HTERT RPE-1 (cell line): ENCODE data around the gene PAQR9.

Experiments
- in situ Hi-C: fragments of 300-500 bp; cut with MboI; formaldehyde crosslinking; loops from 4 replicates; pipeline ENCODE4 v1.14.3; 2020; ENCODE audit warnings: low sequenced_read_pairs

Gene PAQR9

DNA sequence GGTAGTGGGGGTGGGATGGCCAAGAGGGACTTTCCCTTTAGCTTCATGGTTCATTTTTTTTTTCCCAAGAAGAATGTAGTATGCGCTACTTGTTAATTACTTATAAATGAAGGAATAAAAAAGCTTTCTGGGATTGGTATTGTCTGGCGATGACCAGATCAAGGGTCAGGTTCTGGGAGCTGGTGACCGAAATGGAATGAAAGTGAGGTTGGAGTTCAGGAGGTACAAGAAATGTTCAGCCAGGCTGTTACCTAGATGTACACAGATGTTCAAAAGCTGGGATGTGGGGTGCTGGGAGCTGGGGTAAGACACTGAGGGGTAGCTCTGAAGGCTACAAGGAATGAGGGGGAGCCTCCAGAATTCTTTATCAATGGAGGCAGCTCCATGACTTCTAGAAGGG lies 20.8 kb upstream of the PAQR9 start:
- in situ Hi-C loops, result loop anchor here (25.0 kb wide), 1 partner anchor 147 kb away; no protein-coding TSS in a partner anchor

DNA sequence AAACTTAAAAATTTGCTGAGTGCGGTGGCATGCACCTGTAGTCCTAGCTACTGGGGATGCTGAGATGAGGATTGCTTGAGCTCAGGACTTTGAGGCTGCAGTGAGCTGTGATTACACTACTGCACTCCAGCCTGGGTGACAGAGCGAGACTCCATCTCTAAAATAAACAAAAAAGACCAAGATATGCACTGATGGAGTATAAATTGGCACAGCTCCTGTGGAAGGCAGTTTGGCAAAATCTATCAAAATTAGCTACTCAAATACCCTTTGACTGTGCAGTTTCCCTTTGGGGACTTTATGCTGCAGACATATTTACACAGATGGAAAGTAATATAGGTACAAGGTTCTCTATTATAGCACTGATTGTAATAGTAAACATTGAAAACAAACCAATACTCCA lies 19.8 kb upstream of the PAQR9 start:
- in situ Hi-C loops, result loop anchor here (25.0 kb wide), 1 partner anchor 146 kb away; no protein-coding TSS in a partner anchor

DNA sequence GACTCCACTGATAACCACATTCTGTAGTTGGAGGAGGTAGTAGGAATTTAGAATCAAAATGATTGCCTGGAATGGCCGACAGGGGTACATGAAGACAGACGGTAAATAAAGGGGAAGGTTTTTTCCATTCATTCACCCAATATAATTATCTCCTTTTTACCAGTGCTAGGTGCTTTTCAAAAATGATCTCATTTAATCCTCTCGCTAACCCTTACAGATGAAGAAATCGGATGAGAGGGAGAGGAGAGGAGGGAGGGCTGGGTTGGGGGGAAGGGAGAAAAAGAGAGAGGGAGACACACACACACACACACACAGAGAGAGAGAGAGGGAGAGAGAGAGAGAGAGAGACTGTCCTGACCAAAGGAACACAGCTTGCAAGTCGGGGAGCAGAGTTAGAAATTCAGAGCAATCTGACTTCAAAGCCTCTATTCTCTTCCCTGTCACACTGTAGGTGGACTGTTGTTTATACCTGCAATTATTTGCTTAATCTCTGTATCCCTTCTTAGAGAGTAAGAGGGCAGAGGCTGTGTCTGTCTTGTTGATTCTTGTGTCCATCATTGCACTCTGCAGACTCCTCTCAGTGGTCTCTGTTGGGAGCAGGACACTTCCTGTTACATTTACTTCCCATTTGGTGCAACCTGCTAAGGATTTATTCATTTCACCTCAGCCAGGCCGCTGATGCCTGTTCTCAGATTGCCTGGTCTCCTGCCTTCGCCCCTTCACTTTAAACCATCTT lies 18.7 kb upstream of the PAQR9 start:
- in situ Hi-C loops, result loop anchor here (25.0 kb wide), 1 partner anchor 145 kb away; no protein-coding TSS in a partner anchor

DNA sequence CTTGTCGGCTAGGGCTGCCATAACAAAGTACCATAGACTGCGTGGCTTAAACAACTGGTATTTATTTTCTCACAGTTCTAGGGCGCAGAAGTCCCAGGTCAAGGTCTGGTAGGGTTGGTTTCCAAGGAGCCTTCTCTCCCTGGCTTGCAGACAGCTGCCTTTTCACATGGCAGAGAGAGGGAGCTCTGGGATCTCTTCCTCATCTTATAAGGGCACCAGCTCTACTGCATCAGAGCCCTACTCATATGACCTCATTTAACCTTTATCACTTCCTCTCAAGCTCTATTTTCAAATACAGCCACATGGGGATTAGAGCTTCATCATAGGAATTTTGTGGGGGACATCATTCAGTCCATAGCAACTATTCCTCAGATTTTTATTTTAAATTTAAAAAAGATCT lies 17.6 kb upstream of the PAQR9 start:
- in situ Hi-C loops, result loop anchor here (25.0 kb wide), 1 partner anchor 144 kb away; no protein-coding TSS in a partner anchor

DNA sequence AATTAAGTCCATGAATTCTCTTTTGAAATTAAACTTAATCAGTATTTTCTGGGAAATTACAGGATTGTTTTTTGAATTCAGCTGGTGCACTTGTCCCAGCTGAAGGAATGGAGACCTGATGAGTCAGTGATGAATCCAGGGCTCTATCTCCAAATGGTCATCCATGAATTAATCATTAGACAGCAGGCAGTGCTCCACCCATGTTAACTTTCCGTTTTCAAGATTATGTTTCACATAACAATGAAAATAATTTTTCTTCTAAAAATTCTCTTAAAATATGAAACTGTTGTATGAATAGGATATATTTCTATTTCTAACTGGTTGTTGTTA lies 13.9 kb upstream of the PAQR9 start:
- in situ Hi-C loops, result loop anchor here (25.0 kb wide), 1 partner anchor 140 kb away; no protein-coding TSS in a partner anchor

DNA sequence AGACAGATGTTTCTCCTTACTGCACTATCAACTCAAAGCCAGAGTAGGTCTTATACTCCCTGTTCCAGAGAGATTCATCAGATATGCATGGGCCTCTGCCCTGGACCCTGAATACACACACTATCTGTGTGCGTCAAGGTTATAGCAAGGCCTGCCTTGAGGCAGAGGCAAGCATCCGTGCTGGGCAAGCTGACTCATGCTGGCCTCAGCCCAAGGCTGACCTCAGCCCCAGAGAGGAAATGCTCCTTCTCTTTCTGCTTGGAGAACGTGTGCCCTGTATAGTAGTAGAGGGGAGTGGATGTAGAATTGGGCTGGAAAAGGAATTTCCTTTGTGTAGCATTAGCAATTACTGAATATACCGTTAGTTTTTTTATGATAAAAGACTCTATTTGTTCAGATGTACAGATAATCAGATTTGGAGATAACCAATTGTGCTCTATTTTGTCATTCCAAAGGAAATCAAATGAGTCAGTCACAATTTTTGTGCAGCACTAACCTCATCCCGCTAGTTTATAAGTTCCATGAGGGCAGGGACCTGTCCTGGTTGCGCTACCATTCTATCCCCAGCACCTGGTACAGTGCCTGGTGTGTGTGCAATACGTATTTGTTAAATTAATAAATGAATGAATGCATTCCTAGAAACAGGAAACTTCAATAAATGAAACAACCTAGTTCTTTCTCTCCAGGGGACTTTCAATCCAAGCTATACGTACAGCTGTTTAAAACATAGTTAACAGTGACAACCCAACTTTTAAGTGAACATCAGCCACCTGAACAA lies 13.3 kb upstream of the PAQR9 start:
- in situ Hi-C loops, result loop anchor here (25.0 kb wide), 1 partner anchor 140 kb away; no protein-coding TSS in a partner anchor

DNA sequence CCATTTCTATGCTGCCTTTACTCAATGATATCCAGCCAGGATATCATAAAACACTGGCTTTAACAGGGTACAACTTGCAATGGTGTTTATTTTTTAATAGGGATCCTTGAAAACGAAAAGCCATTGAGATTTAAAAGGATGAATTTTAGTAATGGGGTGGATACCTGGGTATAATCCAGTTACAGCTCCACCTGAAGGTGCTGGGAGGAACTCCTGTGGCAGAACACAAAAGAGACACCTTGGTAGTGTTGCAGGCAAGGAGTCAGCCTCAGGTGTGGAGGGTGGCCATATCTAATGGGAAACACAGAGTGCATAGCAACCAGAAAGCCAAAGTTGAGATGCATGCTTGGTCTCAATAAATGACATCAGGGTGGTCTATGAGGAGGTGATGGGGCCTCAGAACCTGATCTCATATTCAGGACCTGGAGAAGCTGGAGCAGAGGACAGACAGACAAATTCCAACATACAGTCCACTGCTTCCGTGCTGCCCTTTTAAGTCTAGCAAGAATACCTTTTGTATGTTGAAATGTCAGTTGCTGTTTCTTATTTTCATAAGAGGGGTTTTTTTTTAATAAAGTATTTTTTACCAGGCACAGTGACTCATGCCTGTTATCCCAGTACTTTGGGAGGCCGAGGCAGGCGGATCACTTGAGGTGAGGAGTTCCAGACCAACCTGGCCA lies 12.0 kb upstream of the PAQR9 start:
- in situ Hi-C loops, result loop anchor here (25.0 kb wide), 1 partner anchor 138 kb away; no protein-coding TSS in a partner anchor

DNA sequence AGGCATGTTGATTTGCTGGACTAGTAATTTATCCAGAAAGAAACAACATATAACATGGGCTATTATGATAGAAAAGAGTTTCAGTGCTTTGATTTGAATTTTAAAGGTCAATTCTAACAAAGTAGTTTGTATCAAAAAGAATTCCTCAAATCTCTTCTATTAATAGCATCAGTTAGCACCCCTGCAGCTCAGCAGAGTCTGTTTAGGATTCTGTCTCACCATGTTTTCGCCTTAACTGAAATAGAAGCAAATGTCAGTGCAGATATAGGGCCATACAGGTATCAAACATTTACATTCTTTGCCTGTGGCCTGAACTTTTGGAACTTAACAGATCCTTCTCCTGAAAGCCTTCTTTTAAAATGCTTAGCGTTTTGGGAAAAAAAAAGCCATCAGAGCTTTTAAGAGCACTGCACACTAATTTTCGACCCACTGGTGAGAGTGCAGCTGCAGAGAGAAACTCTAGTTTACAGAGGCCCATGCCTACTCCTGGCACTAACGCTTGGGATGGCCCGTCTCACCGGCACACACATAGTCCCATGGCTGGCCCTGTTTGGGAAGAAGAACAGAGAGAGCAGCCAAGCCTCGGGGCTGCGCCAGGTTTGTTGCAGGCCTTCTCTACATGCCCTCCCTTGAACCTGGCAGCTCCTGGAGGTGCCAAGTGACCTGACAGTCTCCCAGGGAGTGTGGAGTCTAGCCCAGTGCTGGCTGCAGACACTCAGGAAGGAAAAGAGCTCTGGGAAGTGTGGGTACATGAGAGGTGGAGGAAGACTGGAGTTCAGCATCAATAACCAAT lies 9.9 kb upstream of the PAQR9 start:
- in situ Hi-C loops, result no loop called here

DNA sequence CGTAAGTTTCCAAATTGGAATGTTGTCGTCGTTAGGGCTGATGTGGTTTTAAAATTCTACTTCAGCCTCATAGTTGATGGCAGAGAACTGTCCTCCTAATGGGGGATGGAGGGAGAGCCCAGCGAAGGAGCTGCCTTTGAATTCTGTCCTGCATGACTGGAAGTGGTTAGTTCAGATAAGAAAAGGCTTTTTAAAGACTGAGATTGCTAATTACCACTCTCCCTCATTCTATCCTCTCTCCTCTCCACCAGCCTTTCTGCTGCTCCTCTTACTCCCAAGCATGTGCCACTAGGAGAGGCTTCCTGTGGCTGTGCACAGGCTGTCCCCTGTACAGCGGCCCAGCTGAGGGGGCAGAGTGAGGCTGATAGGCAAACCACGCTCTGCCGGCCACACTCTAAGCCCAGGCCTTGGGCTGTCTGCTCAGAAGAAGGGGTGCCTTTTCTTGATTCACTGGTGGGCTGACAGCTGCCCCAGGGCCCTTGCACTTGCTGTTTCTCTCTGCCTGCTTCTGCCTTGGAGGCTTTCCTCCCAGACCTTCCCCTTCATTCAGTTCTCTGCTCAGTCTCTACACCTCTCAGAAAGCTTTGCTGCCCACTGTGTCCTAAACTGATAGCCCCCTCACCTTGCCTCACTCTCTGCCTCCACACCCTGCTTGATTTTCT lies 8.7 kb upstream of the PAQR9 start:
- in situ Hi-C loops, result no loop called here

DNA sequence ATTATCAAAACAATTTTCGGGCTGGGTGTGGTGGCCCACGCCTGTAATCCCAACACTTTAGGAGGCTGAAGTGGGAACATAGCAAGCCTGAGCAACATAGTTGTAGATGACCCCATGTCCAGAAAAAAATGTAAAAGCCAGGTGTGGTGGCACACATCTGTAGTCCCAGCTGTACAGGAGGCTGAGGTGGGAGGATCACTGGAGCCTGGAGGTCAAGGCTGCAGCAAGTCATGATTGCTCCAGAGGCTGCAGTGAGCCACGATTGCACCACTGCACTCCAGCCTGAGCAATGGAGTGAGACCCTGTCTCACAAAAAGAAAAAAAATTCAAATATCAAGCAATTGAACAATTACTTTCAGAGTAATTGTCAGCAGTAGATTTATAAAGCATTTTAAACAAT lies 8.0 kb upstream of the PAQR9 start:
- in situ Hi-C loops, result no loop called here

DNA sequence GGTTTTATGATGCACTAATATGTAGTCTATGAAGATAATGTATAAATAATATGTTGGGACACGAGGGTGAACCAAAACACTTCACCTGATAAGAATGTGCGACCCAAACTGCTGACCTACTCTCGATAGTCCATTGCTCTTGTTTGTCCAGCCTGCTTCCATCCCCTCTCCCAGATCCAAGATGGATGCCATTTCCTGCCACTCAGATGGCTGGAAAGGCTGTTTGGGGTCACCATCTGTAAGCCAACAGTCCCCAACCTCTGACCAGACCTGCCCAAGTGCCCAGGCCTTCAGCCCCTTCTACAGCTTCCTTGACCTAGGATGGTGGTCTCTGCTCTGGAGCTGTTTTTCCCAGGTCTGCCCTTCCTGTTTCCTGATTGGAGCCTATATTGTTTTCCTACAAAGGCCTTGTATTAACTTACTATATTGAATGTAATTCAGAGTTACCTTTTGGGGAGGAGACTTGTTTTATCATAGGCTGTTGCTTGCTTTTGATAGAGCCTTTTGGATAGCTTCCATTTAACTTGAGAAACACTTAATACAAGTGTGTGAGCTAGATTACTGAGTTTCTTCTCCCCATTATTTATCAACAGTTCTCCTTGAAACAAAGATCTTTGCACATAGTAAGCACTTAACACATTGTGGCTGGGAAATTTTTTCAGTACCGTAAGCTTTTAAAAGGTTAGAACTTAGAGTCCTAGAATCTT lies 5.0 kb upstream of the PAQR9 start:
- in situ Hi-C loops, result no loop called here

DNA sequence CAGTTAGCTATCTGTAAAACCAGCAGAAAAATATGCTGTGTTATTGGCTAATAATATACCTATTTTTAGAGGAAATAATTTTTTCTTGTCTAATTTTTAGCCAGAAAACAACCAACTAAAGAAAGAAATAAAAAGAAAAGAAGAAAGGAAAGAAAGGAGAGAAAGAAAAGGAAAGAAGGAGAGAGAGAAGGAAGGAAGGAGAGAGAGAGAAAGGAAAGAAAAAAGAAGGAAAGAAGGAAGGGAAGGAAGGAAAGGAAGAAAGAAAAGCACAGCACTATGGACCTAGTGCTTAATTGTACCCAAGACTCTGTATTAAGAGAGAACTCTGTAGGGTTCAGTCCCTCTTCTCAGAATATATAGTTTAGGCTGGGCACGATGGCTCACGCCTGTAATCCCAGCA lies 3.3 kb upstream of the PAQR9 start:
- in situ Hi-C loops, result no loop called here

DNA sequence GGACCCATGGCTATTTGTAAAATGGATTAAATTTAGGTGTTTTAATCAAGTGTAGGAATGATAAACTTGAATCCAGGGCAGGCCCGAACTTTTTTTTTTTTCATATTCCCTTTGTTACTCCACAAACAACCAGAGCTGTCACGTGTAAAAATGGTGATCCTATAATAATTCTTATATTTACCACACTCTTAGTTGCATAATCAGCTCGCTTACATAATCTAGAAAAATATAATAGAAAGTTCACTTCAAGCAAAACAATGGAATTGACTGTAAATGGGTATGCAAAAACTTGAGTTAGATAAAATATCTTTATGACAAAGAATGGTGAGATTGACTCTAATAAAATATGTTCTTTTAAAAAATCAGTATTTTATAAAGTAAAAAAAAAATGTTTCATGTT lies 2.1 kb upstream of the PAQR9 start:
- in situ Hi-C loops, result no loop called here

DNA sequence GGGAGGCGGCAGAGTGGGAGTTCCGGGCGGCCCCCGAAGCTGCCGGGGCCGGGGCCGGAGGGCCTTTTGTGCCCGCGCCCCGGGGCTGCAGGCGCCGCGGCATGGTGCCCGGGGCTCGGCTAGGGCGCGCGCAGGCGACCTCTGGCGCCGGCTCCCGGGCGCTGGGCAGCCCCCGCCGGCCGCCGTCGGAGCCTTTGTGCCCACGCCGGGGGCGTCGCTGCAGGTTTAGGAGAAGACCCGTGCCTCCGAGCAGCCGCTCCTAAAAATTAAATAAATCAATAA lies 299 bp downstream of the PAQR9 start:
- in situ Hi-C loops, result no loop called here

DNA sequence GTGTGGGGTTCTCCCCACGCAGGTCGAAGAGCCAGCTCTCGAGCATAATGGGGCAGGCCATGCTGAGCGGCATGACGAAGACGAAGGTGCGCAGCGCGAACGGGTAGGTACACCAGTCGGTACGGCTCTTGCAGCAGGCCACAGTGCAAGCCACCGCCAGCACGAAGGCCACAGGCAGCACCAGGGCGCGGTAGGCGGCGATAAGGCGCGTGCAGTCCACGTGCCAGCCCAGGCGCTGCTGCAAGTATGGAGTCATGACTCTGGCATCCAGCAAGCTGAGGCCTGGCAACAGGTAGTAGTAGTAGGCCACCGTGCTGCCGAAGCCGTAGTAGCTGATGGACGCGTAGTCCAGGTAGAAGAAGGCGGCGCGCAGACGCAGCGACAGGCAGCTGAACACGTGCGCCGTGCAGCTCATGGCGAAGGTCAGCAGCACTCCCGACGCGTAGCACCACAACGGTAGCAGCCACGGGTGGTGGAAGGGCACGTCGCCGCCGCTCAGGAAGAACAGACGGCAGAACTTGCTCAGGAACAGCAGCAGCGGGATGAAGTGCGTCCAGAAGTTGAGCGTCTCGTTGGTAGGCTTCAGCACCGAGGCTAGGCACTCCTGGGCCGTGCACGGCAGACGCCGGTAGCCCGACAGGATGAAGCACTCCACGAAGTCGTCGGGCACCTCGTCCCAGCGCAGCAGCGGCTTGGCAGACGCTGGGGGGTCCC lies 797 bp downstream of the PAQR9 start:
- in situ Hi-C loops, result no loop called here

DNA sequence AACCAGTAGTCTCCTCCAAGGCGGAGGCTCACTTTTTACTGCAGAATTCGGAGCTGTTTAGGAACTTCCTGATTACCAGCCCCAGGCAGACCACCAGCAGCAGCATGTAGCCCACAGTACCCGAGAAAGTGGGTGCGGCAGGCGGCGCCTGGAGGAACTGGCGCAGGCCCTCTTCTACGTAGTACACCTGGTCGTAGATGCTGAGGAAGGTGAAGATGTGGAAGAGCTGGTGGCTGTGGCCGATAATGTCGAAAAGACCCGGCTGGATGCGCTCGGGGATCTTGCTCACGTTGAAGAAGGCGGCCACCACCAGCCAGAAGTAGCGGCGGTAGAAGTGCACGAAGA lies 1.3 kb downstream of the PAQR9 start:
- in situ Hi-C loops, result no loop called here

DNA sequence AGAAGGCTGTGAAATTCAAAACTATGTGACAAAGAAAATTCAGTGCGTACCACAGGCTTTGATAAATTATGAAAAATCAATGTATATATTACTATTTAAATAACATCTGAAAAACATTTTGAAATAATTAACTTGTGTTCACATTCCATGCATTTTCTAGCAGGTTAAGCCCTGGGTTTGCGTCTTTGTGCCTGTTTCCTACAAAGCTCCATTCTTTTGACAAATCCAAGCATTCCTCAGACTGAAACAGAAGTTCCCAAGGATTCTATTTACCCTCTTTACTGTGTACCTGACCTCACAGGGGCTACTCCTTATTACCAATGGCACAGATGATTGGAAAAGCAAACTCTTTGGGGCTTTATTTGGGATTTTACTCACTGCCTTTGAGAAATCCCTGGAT lies 1.9 kb downstream of the PAQR9 start:
- in situ Hi-C loops, result no loop called here

DNA sequence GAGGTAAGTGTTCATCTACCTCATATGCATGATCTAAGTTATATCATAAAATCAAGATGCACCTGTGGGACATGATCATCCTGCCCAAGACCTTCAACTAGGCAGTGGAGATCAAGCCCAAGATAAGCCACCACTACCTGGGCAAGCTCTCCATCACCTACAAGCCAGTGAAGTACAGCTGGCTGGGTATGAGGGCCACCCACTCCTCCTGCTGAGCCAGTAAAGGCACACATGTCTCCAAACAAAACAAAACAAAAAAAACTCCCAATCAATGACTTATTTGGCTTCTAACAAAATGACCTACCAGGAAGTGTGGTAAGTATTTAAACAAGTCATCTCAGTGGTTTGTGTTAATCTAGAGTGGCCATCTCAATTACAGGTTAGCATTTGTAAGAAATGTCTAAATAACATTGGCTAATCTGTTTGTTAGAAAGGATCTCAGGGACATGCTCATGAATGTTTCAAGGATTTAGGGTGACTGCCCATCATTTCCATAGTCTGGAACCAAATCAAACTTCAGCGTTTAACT lies 3.1 kb downstream of the PAQR9 start:
- in situ Hi-C loops, result no loop called here

DNA sequence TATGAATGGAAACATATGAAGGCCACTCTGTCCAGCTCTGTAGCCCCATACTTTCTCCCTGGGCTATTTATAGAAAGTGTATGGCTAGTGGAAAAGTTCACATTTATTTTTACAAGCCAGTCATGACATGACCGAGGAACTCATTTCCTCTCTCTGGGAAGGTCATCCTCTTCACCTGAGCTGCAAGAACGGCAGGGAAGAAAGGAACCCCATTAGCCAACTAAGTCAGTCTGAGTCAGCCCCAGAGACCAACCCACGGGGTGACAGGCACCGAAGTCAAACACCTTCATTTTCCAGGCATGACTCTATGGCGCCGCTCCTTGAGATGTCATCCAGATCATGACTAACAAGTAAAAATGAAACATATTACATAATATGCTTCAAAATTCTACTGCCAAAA lies 4.8 kb downstream of the PAQR9 start:
- in situ Hi-C loops, result no loop called here
